Brain microvascular endothelial cell (primary cell): Measurements from ENCODE around the gene LBHD2.

Source experiments
- DNase-seq: peaks from one replicate; pipeline ENCODE4 v3.0.0-alpha.2; 2020
- H3K27ac ChIP-seq: fragments of 250-450 bp; sonication (Bioruptor Pico); 2 replicates; pipeline ENCODE4 v1.5.1; 2020; ENCODE audit warnings: mild to moderate bottlenecking, moderate library complexity
- H3K27me3 ChIP-seq: fragments of 250-450 bp; sonication (Bioruptor Pico); replicated peaks from 2 replicates; pipeline ENCODE4 v1.5.1; 2020; ENCODE audit warnings: mild to moderate bottlenecking
- H3K36me3 ChIP-seq: fragments of 250-450 bp; sonication (Bioruptor Pico); replicated peaks from 2 replicates; pipeline ENCODE4 v1.5.1; 2020; ENCODE audit warnings: mild to moderate bottlenecking
- H3K4me3 ChIP-seq: 2 replicates; pipeline ENCODE4 v1.5.1; 2011; ENCODE audit warnings: low read depth, mild to moderate bottlenecking, control low read depth, low read length, moderate library complexity
- CTCF ChIP-seq: IDR thresholded peaks from 2 replicates; pipeline ENCODE4 v1.5.1; 2011; ENCODE audit warnings: low read depth, mild to moderate bottlenecking, moderate library complexity, low read length, control low read depth, inconsistent platforms; ENCODE audit errors: missing control alignments
- in situ Hi-C: cut with HindIII; loops from 2 replicates; pipeline ENCODE4 v1.10.0; 2017; ENCODE audit warnings: low sequenced_read_pairs, low pct_ligation_motif_present

Gene LBHD2

DNA sequence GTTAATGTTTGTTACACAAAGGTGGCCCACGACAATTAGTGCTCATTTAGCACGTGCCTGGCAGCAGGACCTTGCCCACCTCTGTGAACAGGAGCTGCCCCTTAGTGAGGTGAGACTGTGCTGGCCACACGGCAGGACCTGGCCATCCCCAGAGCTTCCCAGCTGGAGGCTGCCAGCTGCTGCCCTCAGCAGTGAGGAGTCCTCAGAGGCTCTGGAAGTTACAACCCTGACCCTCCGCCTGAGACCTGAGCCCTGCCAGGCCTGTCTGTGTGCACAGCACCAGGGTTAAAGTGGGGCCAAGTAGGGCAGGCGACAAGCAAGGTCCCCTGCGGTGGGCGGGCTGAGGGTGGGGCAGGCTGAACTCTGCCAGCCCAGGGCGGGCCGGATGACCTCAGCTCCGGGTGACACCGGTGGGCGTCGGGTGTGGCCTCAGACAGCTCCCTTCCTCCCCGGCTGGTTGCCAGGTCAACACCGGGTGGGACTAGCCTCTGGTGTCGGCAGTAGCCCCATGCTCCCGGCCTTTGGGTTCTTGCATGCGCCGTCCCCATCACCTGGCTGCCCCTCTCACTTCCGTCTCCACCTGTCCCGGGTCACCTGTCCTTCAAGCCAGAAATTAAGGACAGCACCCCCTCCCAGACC is 9.2 kb upstream of the LBHD2 start:
- no peaks in the 10 kb centered on the region for H3K36me3 ChIP-seq
- no peak for DNase-seq
- no peak overlapping the region for H3K27ac ChIP-seq
- in situ Hi-C loops, result no loop called here
- H3K27me3 ChIP-seq, result no peaks in the 10 kb centered on the region
- TF ChIP-seq CTCF, result no peak
- H3K4me3 ChIP-seq, result no peak overlapping the region

GRCh38 chr14:103078420-103078749 is 5.6 kb upstream of the LBHD2 start:
- Histone ChIP-seq H3K27me3 (no peaks in the 10 kb centered on the region), H3K36me3 (no peaks in the 10 kb centered on the region), H3K27ac (no peak overlapping the region), H3K4me3 (no peak overlapping the region)
- in situ Hi-C loops, result no loop called here
- DNase-seq, result peak; percentile 61
- TF ChIP-seq CTCF, result peak; percentile 91

- Histone ChIP-seq H3K36me3 (no peaks in the 10 kb centered on the region), H3K4me3 (no peak overlapping the region), H3K27ac (no peak overlapping the region), H3K27me3 (peaks cover 2% of the 10 kb centered on the region)
- no peak for TF ChIP-seq CTCF
- no peak for DNase-seq
- in situ Hi-C loops, result no loop called here
Observed at GRCh38 chr14:103078860-103079587, 5.0 kb upstream of the LBHD2 start.

- in situ Hi-C loops, result no loop called here
- DNase-seq, result no peak
- no peak for TF ChIP-seq CTCF
- Histone ChIP-seq H3K27me3 (peaks cover 13% of the 10 kb centered on the region), H3K27ac (no peak overlapping the region), H3K36me3 (no peaks in the 10 kb centered on the region), H3K4me3 (no peak overlapping the region)
Observed at GRCh38 chr14:103081951-103082350, 2.1 kb upstream of the LBHD2 start.

DNA sequence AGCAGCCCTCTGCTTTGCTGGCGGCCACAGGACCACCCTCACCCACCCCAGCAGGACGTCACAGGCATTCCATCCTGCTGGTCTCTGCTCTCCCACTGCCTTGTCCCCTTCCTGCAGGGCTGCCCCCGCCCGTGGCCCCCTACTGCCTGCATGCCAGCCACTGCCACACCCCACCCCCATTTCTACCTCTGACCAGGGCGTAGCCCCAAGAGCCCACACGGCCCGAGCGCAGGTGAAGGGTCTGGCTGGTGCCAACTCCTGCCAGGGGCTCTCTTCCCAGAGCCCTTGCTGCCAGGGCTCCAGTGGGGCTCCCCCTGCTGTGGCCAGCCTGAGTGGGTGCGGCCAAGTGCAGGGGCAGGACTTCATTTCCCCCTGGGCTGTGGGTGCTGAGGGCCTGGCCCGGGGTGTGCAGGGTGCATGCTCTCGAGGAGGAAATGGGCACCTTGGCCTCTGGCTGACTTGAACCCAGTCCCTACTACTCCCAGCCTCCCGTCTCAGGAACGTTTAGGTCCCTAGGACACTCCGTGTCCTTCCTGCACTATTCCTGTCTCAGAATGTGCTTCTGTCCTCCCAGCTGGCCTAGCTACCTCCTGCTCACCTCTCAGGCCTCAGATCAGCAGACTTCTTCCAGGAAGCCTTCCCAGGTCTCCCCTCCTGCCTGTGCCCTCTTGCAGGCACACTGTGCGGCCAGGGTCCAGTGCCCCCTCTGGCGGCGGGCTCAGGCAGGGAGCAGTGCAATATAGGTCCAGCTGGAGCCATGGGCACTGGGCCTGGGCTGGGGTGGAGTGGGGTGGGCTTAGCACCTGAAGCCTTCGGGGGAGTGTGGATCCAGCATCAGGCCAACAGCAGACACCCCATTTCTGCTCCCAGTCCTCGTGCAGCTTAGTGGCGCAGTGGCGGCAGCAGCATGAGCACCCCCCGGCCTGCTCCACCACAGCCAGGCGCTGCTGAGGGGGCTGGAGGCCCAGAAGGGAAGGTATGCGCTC is 1.4 kb downstream of the LBHD2 start:
- Histone ChIP-seq H3K4me3 (no peak overlapping the region), H3K27ac (no peak overlapping the region), H3K27me3 (peaks cover 13% of the 10 kb centered on the region), H3K36me3 (no peaks in the 10 kb centered on the region)
- in situ Hi-C loops, result no loop called here
- DNase-seq, result no peak
- peak; percentile 58 for TF ChIP-seq CTCF
